Measurements from ENCODE around the gene PIP5K1C.
"Not testable (repeated sequence)": the region's sequence is repeated elsewhere in the genome, so short reads cannot be mapped to it uniquely, and the experiment has no call there.

Gene PIP5K1C

DNA sequence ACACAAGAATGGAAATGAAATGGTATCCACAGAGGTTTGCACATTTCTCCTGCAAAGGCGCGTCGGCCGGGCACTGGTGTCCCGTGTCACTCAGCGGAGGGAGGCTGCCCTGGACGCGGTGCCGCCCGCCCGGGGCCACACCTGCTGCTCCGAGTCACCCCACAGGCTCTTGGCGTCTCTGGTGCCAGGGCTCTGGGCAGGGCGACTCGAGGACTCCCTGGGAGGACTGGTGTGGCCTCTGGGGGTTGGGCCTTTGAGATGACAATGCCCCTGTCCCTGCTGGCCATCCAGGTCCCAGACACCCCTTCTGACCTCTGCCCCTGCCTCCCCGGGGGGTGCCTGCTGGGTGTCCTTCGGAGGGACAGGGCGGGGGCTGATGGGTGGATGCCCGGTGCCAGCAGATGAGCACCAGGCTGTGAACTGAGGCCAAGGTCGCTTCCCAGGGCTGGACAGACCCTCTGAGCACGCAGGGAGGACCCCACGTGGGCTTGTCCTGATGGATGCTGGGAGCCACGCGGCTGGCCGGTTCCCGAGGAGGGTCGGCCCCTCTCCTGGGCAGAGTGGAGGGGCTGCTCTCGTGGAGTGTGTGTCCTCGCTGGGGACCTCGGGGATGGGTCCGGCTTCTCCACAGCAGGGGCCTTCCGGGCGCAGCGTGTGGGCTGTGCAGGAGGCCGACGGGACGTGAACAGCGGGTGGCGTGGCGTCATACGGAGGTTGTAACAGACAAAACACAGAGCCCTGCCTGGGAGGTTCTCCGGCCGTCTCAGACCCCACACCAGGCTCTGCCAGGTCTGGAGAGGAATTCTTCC lies 69.0 kb downstream of the PIP5K1C start:
- Histone ChIP-seq H3K27ac (no peak overlapping the region), H3K4me3 (ENCODE audit: low read depth, low read length) (no peak overlapping the region), H3K36me3 (replicated peaks) (peaks cover 13% of the 10 kb centered on the region), H3K27me3 (replicated peaks) (no peaks in the 10 kb centered on the region)
- no peak for TF ChIP-seq CTCF (IDR thresholded peaks at IDR 0.05; ENCODE audit: low read depth, low read length, missing control alignments)
- no peak for DNase-seq
- in situ Hi-C loops (cut with HindIII; ENCODE audit: low pct_ligation_motif_present, low sequenced_read_pairs) = no loop called here

- H3K27ac ChIP-seq; H3K4me3 ChIP-seq (ENCODE audit: low read depth, low read length); DNase-seq; in situ Hi-C loops (cut with HindIII; ENCODE audit: low pct_ligation_motif_present, low sequenced_read_pairs); H3K27me3 ChIP-seq (replicated peaks): not testable (repeated sequence)
- peaks cover 13% of the 10 kb centered on the region for H3K36me3 ChIP-seq (replicated peaks)
Measured at GRCh38 chr19:3628766-3629165, 71.5 kb downstream of the PIP5K1C start.

DNA sequence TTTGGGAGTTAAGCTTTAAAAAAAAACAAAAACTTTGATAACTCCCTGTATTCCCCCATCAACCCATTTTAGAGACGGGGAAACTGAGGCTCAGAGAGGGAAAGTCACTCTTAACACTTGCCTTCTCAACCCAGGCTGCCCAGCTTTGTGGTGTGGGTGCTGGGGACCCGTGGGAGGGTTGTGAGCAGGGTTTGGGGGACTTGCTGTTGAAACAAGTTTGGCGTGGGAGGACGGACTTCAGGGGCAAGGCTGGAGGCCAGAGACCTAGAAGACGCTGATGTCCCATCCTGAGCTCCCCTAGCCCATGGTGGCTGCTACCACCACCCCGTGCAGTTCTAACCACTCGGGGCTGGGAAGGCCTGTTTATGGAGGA lies 72.9 kb downstream of the PIP5K1C start:
- no peak for TF ChIP-seq CTCF (IDR thresholded peaks at IDR 0.05; ENCODE audit: low read depth, low read length, missing control alignments)
- in situ Hi-C loops (cut with HindIII; ENCODE audit: low pct_ligation_motif_present, low sequenced_read_pairs) = no loop called here
- DNase-seq = no peak
- peaks cover 11% of the 10 kb centered on the region for H3K36me3 ChIP-seq (replicated peaks)
- H3K4me3 ChIP-seq (ENCODE audit: low read depth, low read length) = peak overlapping the region; percentile 15
- no peak overlapping the region for H3K27ac ChIP-seq
- H3K27me3 ChIP-seq (replicated peaks) = no peaks in the 10 kb centered on the region

DNA sequence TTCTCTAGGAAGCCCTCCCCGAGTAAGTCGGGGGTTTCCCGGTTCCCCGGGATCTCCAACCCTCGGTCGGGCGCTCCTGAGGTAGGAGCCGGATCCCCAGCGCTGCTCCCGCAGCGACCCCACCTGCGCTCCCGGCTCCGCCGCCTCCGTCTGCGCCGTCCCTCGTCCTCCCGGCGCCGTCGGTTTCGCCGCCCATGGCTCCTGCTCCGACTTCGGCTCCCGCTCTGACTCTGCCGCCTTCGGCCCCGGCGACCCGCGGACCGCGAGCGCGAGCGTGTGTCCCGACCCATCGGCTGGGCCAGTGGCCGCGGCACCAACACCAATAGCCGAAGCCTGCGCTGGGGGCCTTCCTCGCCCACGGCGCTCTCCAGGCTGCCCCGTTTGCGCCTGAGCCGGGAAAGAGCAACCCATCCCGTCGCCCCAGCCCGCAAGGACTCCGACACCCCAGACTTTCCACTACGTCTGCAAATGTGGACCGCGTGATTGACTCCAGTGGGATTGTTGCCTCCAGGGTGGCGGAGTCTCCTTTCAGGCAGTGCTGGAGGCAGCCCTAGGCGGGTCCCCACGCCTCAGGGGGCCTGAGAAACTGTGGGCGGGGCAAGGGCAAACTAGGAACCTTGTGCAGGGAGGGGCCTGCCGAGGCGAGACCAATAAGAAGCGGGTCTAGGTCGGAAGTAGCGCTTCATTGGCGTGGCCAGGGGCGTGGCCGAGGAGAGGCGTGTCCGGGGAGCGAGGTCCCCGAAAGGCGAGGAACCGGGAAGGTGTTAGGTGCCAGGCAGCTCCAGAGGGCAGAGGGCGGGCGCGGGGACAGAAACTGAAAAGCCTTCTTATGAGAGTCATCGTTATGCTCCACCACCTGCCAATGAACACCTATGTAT lies 73.6 kb downstream of the PIP5K1C start, which contains the start of gene CACTIN:
Gene CACTIN (minus strand): TSS at position 318 of the 878 bp plus-strand sequence. CDS start 28 bp downstream, at position 290.
- H3K36me3 ChIP-seq (replicated peaks) = peaks cover 10% of the 10 kb centered on the region
- in situ Hi-C loops (cut with HindIII; ENCODE audit: low pct_ligation_motif_present, low sequenced_read_pairs) = no loop called here
- TF ChIP-seq CTCF (IDR thresholded peaks at IDR 0.05; ENCODE audit: low read depth, low read length, missing control alignments) = no peak
- peak within 1 kb of the TSS; percentile 89 for H3K27ac ChIP-seq
- DNase-seq = peak; percentile 97
- H3K4me3 ChIP-seq (ENCODE audit: low read depth, low read length) = peak within 1 kb of the TSS; percentile 86
- H3K27me3 ChIP-seq (replicated peaks) = no peaks in the 10 kb centered on the region

GRCh38 chr19:3625996-3626472 lies 74.2 kb downstream of the PIP5K1C start:
- H3K27me3 ChIP-seq (replicated peaks) = no peaks in the 10 kb centered on the region
- in situ Hi-C loops (cut with HindIII; ENCODE audit: low pct_ligation_motif_present, low sequenced_read_pairs) = no loop called here
- DNase-seq = no peak
- H3K4me3 ChIP-seq (ENCODE audit: low read depth, low read length) = peak overlapping the region; percentile 86
- peak overlapping the region; percentile 89 for H3K27ac ChIP-seq
- TF ChIP-seq CTCF (IDR thresholded peaks at IDR 0.05; ENCODE audit: low read depth, low read length, missing control alignments) = no peak
- peaks cover 14% of the 10 kb centered on the region for H3K36me3 ChIP-seq (replicated peaks)

DNA sequence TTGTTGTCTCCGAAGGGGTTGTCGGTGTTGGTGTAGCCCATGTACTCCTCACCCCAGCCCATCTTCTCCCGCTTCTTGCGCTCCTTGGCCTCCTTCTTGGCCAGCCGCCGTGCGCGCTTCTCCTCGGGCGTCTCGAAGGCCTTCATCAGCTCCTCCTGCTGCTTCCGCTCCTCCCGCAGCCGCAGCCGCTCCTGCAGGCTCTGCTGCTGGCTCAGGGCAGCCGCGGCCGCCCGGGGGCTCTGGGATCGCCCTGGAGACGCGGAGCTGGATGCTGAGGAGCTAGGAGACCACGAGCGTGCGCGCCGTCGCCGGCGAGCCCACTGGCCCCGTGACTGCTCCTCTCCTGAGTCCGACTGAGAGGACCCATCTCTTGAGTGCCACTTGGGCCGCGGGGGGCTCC lies 76.6 kb downstream of the PIP5K1C start:
- Histone ChIP-seq H3K36me3 (replicated peaks) (peaks cover 18% of the 10 kb centered on the region), H3K4me3 (ENCODE audit: low read depth, low read length) (no peak overlapping the region), H3K27ac (no peak overlapping the region), H3K27me3 (replicated peaks) (no peaks in the 10 kb centered on the region)
- no peak for DNase-seq
- in situ Hi-C loops (cut with HindIII; ENCODE audit: low pct_ligation_motif_present, low sequenced_read_pairs) = no loop called here
- TF ChIP-seq CTCF (IDR thresholded peaks at IDR 0.05; ENCODE audit: low read depth, low read length, missing control alignments) = no peak
